SU-DHL-6 (cell line): ENCODE data around the gene MOB3B.

Experiments
- H2AFZ ChIP-seq: fragments of 200-600 bp; sonication (generic); 2 replicates; pipeline ENCODE4 v1.6.1; 2014; ENCODE audit warnings: low read depth, mild to moderate bottlenecking, moderate library complexity, mixed read lengths, antibody characterized with exemption, low read length; ENCODE audit not compliant: severe bottlenecking
- H3F3A ChIP-seq: fragments of 200-600 bp; shearing (Covaris generic); 2 replicates; pipeline ENCODE4 v1.6.0; 2016; ENCODE audit warnings: antibody characterized with exemption, mild to moderate bottlenecking; ENCODE audit not compliant: insufficient read depth
- H3K27ac ChIP-seq: fragments of 200-600 bp; sonication (generic); 2 replicates; pipeline ENCODE4 v1.5.1; 2016; ENCODE audit warnings: low read depth, mild to moderate bottlenecking, low read length, moderate library complexity, mixed read lengths
- H3K27me3 ChIP-seq: fragments of 200-600 bp; sonication (generic), shearing (Covaris generic); 2 replicates; pipeline ENCODE4 v1.6.0; 2014; ENCODE audit warnings: mild to moderate bottlenecking, low read length
- H3K36me3 ChIP-seq: fragments of 200-600 bp; sonication (generic); 2 replicates; pipeline ENCODE4 v1.6.1; 2014; ENCODE audit warnings: mild to moderate bottlenecking, low read length, mixed read lengths
- H3K4me2 ChIP-seq: fragments of 300-600, 200-600 bp; shearing (Covaris generic), sonication (generic); 2 replicates; pipeline ENCODE4 v1.6.0; 2014; ENCODE audit warnings: low read length, low read depth, mild to moderate bottlenecking; ENCODE audit not compliant: poor library complexity, severe bottlenecking
- H3K4me3 ChIP-seq: fragments of 200-600 bp; sonication (generic); 2 replicates; pipeline ENCODE4 v1.5.1; 2014; ENCODE audit warnings: antibody characterized with exemption, low read length, mild to moderate bottlenecking, mixed read lengths; ENCODE audit not compliant: insufficient read depth, poor library complexity, severe bottlenecking
- H3K79me2 ChIP-seq: fragments of 200-600 bp; sonication (generic); 2 replicates; pipeline ENCODE4 v1.6.1; 2014; ENCODE audit warnings: mild to moderate bottlenecking, low read length, moderate library complexity; ENCODE audit not compliant: insufficient read depth
- H3K9ac ChIP-seq: fragments of 200-600 bp; sonication (generic); 2 replicates; pipeline ENCODE4 v1.7.0; 2014; ENCODE audit warnings: mild to moderate bottlenecking, low read length
- H3K9me2 ChIP-seq: fragments of 200-600 bp; sonication (generic); replicated peaks from 2 replicates; pipeline ENCODE4 v1.6.1; 2014; ENCODE audit warnings: low read length; ENCODE audit not compliant: insufficient read depth
- H3K9me3 ChIP-seq: fragments of 200-600 bp; sonication (generic); 2 replicates; pipeline ENCODE4 v1.6.1; 2014; ENCODE audit warnings: low read length, mixed read lengths; ENCODE audit not compliant: insufficient read depth
- H4K20me1 ChIP-seq: fragments of 200-600 bp; sonication (generic); 2 replicates; pipeline ENCODE4 v1.6.1; 2014; ENCODE audit warnings: low read depth, mild to moderate bottlenecking, antibody characterized with exemption, low read length, moderate library complexity, mixed read lengths
- EZH2phosphoT487 ChIP-seq: fragments of 200-600 bp; sonication (generic), shearing (Covaris generic); conservative IDR thresholded peaks from 2 replicates; pipeline ENCODE4 v1.6.1; 2018; ENCODE audit warnings: mild to moderate bottlenecking, antibody characterized with exemption, low read length, moderate library complexity, mixed read lengths
- TF ChIP-seq, protein P1 (sequence below): fragments of 200-600 bp; sonication (generic); IDR thresholded peaks from one replicate; pipeline ENCODE4 v1.5.1; 2017; ENCODE audit warnings: antibody characterized with exemption, mild to moderate bottlenecking, low read length, moderate library complexity; ENCODE audit not compliant: insufficient read depth, poor library complexity, severe bottlenecking

Gene MOB3B

DNA sequence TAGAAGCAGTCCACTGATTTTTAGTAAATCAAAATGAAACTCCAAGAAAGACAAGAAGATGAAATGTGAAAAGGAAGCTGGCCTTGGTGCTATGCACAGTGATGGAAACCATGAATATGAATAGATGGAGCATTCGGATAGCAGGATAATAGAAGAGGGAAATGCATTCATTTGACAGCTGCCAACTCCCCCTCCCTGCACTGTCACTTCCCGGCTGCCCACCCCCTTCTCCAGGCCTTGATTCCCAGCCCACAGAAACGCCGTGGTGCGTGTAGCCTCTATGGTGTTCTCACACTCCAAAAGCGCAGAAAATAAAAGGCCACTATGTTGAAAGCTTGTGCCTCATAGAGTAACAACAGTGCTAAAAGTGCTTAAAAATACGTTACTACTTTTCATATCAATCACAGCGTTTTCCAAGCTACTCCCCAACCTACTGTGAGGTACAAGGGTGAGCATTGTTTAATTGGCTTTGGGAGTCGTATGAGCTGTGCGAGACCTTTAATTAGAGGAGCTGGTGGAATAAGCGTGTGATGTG is 31.7 kb downstream of the MOB3B start:
- H3K36me3 ChIP-seq: no peaks in the 10 kb centered on the region
- H3K4me2 ChIP-seq: no peak overlapping the region
- no peaks in the 10 kb centered on the region for H3K9me2 ChIP-seq
- no peaks in the 10 kb centered on the region for H3F3A ChIP-seq
- H2AFZ ChIP-seq: no peak overlapping the region
- H3K27me3 ChIP-seq: no peaks in the 10 kb centered on the region
- no peaks in the 10 kb centered on the region for H4K20me1 ChIP-seq
- H3K9ac ChIP-seq: no peak overlapping the region
- TF ChIP-seq, protein P1, sequence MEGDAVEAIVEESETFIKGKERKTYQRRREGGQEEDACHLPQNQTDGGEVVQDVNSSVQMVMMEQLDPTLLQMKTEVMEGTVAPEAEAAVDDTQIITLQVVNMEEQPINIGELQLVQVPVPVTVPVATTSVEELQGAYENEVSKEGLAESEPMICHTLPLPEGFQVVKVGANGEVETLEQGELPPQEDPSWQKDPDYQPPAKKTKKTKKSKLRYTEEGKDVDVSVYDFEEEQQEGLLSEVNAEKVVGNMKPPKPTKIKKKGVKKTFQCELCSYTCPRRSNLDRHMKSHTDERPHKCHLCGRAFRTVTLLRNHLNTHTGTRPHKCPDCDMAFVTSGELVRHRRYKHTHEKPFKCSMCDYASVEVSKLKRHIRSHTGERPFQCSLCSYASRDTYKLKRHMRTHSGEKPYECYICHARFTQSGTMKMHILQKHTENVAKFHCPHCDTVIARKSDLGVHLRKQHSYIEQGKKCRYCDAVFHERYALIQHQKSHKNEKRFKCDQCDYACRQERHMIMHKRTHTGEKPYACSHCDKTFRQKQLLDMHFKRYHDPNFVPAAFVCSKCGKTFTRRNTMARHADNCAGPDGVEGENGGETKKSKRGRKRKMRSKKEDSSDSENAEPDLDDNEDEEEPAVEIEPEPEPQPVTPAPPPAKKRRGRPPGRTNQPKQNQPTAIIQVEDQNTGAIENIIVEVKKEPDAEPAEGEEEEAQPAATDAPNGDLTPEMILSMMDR: no peak
- no peak for TF ChIP-seq EZH2phosphoT487
- H3K4me3 ChIP-seq: no peak overlapping the region
- H3K79me2 ChIP-seq: no peaks in the 10 kb centered on the region
- no peak overlapping the region for H3K27ac ChIP-seq
- 0 out of 2 replicates have a peak, but pooled peaks cover 4% of the 10 kb centered on the region for H3K9me3 ChIP-seq

DNA sequence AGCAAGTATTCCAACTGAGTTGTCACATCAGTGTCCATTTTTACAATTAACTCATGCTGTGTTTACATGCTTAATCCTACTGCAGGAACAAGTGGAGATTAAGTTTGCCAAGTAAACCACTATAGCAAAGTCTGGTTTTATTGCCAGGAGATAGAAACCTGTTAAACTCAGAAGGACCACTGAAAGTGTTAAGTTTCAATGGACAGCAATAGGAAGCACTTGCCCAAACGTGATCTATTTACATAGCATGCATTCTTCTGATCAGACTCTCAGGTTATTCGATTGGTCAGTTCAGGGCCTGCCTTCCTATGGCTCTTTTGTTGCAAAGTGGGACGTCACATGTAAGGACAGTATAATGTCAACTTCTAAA is 33.5 kb downstream of the MOB3B start:
- Histone ChIP-seq H3K79me2 (no peaks in the 10 kb centered on the region), H3K27me3 (no peaks in the 10 kb centered on the region), H2AFZ (no peak overlapping the region), H3K4me3 (no peak overlapping the region), H3K9me2 (no peaks in the 10 kb centered on the region), H3K27ac (no peak overlapping the region), H3K9ac (no peak overlapping the region), H3K36me3 (no peaks in the 10 kb centered on the region), H3K9me3 (0 out of 2 replicates have a peak, but pooled peaks cover 4% of the 10 kb centered on the region), H3F3A (no peaks in the 10 kb centered on the region), H3K4me2 (no peak overlapping the region), H4K20me1 (no peaks in the 10 kb centered on the region)
- TF ChIP-seq, protein P1: no peak
- no peak for TF ChIP-seq EZH2phosphoT487

DNA sequence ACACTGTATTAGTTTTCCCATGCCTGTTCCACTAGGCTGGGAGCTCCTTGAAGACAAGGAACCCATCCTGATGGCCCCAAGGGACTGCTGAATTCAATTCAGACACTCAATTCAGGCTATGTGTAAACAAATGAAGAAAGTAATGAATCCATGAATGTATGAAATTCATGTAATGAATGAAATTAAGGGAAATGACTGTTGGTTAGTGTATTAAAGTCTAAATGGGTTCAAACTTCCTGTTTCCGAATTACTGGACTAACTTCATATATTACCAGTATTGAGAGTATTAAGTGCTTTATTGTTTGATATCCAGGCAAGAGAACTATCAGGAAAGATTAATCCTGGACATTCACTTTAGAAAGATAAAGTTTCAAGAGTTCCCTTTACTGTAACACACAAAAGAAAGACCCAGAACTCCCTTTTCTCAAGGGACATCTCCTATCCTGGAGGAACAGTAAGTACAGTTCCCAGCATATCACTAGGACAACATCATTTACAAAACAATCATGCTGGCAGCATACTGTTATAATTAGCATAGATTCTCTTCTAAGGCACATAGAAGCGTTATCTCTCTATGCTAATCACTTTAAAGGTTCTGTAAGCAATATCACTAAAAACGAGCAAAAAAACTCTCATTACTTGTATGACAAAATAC is 34.0 kb downstream of the MOB3B start:
- no peak overlapping the region for H3K4me2 ChIP-seq
- no peaks in the 10 kb centered on the region for H3K27me3 ChIP-seq
- no peak overlapping the region for H3K4me3 ChIP-seq
- 0 out of 2 replicates have a peak, but pooled peaks cover 4% of the 10 kb centered on the region for H3K9me3 ChIP-seq
- H3F3A ChIP-seq: no peaks in the 10 kb centered on the region
- H3K9me2 ChIP-seq: no peaks in the 10 kb centered on the region
- no peaks in the 10 kb centered on the region for H3K36me3 ChIP-seq
- no peak overlapping the region for H3K27ac ChIP-seq
- TF ChIP-seq, protein P1: no peak
- no peak for TF ChIP-seq EZH2phosphoT487
- H2AFZ ChIP-seq: no peak overlapping the region
- no peaks in the 10 kb centered on the region for H4K20me1 ChIP-seq
- H3K79me2 ChIP-seq: no peaks in the 10 kb centered on the region
- no peak overlapping the region for H3K9ac ChIP-seq
